ENCODE measurements around the gene SH2D3A.

- no peak for TF ChIP-seq CTCF (IDR thresholded peaks at IDR 0.05)
- TF ChIP-seq POLR2A (IDR thresholded peaks at IDR 0.05) = no peak
These were observed 12.4 kb downstream of the SH2D3A start for GRCh38 chr19:6754653-6755463.
